GM18907 (cell line): ENCODE data around the gene MGAT5.

Source experiments
- ATAC-seq: cut with Tn5 transposase; IDR thresholded peaks from one replicate; pipeline ENCODE4 v1.9.1; 2021; ENCODE audit warnings: mild to moderate bottlenecking, moderate library complexity; ENCODE audit not compliant: unreplicated experiment

The MGAT5 gene

GRCh38 chr2:134253117-134253704, 661 bp upstream of the MGAT5 start:
- peak; percentile 72 for ATAC-seq

- no peak for ATAC-seq
Measured at GRCh38 chr2:134254824-134255223, 952 bp downstream of the MGAT5 start.

DNA sequence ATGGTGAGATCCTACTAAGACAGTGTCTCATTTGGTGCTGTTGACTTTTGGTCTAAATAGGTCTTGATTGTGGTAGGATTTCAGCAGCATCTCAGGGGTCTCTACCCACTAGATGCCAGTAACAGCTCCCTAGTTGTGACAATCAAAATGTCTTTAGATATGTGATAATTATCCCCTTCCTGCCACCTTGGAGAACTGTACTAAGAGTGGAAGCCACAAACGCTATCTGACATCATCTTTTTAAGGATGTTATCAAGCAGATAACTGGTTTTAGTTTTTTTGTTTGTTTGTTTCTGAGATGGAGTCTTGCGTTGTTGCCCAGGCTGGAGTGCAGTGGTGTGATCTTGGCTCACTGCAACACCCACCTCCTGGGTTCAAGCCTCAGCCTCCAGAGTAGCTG, 3.1 kb downstream of the MGAT5 start:
- no peak for ATAC-seq

DNA sequence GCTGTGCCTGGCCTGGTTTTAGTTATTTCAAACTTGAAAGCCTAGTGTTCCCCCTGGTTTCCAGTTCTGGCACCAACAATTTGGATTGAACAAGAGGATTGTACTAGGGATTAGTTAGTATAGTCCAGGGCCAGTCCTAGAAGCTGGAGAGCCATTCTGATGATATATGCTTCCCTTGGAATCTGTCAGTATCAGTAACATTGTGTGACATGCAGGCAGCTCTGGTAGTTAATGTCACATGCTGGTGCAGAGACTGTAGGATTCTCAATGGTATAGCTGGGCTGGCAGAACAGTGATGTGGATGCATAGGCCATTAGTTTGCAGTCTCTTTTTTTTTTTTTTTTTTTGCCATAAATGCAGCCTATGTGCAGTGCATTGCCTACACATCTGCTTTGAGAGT, 3.6 kb downstream of the MGAT5 start:
- ATAC-seq, result no peak

DNA sequence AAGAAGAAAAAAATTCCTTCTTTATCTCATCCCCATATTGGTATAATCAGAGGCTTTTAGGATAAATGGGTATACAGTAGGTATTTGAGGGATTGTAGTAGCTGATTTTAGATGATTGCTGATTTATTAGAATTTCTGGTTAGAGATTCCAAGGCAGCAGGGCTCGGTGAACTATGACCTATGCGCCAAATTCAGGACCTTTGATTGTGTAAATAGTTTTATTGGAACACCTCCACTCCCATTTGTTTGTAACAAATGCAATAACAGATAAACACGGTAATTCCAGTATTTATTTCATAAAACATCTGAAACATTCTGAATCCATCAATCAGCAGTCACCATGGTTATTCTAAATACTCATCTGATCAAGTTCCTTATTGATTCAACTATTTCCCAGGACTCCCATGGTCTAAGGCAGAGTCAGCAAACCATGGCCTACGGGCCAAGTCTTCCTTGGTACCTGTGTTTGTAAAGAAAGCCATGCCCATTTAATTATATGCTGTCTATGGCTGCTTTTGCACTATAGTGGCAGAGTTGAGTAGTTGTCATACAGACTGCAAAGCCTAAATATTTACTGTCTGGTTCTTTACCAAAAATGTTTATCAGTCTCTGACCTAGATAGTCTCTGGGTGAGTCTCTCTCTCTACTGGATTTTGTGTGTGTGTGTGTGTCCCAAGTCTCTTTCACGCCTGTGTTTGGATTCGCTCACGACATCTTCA, 4.3 kb downstream of the MGAT5 start:
- ATAC-seq, result no peak

GRCh38 chr2:134258684-134259388, 5.0 kb downstream of the MGAT5 start:
- ATAC-seq, result peak; percentile 60

DNA sequence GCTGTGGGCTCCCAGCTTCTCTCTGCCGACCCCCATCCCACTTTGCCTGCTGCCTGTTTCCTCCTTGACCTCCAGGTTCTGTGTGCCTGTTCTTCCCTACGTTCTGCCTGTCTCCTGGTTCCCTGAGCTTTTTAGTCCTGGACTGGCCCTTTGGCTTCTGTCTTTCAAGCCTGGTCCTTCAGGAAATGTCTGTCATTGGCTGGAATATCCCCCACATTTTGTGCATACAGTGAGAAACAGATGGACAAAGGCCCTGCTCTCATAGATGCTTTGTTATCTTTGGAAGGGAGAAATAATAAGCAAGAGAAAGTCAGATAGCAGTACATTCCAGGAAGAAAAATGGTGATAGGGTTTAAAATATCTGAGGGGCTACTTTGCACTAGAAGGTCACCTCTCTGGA, 5.7 kb downstream of the MGAT5 start:
- no peak for ATAC-seq

DNA sequence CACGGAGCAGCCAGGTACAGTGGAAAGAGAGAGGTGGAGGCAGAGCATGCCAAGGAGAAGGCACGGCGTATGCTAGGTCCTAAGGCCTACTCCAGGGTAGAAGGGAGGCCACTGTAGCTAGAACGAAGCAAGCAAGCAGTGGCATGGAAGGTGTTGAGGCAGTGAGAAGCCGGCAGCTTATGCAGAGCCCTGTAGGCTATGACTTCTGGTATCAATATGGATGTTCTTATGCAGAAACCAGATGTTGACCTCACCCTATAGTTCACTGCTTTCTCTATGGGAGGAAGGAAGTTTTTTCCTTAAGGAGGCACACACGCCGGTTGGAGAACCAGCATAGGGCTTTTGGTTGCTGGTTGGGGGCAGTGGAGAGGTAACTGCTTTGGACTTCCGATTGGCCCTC, 6.1 kb downstream of the MGAT5 start:
- ATAC-seq, result no peak

DNA sequence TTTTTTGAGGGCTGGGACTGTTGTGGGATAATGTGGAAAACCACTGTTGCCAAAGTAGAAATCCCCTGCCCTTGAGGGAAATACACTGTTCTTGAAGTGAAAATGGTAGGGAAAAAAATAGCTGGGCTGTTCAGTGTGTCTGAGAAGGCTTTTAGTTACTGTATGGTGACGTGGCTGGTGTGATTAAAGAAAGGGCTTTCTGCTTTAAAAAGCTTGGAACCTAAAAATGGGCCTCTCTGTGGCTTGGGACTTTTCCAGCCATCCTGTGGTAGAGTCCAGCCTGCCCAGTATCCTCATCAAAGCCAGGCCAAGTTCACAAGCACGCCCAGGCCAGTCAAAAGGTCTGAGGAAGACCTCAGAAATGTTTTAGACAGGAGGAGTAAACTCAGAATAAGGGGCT, 6.8 kb downstream of the MGAT5 start:
- no peak for ATAC-seq

DNA sequence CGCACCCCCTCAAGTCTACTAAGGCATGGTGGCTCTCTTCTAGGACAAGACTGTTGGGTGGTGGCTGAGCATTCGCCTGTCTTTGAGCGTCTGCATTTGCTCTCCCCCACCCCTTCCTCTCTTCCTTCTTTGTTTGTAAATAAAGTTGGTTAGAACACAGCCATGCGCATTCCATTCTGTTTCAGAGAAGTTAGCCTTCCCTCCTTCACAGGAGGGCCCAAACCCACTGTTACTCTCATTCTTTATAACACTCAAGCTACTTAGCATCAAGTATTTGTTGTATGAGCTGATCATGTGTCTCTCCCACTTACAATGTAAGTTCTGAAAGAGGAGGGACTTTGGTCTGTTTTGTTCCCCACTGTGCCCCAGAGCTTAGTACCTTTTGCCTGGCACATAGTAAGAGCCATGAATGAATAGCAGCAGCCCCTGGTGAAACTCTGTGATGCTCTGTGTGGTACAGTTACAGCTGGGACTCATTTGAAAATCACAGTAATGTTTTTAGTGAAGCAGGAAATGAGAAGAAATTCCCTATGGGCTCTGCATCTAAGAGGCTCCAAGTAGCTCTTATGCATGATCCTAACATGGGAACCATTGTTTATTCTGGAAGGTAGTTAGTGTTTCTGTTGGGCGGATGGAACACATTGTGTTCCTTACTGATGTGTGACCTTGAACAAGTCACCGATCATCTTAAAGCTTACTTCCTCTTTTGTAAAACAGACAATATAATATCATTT, 7.7 kb downstream of the MGAT5 start:
- ATAC-seq, result peak; percentile 58

GRCh38 chr2:134262684-134263083, 8.8 kb downstream of the MGAT5 start:
- peak; percentile 50 for ATAC-seq

DNA sequence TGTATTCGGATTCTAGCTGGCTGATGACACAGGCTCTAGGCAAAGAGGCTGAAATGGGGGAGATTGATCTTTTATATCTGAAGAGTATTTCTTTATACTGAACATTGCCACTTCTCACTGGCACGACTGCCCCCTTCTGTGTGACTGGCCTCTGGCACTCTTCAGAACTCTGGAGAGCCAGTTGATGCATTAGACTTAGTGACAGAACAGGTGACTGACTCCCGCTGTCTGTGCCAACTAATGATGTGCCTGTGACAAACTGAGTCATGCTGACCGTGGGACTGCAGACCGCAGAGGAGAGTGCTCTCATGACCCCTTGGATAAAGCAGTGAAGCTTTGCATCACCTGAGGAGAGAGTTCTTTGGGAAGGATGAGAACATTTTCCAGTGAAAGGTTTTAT, 14.4 kb downstream of the MGAT5 start:
- no peak for ATAC-seq

GRCh38 chr2:134269230-134269629, 15.4 kb downstream of the MGAT5 start:
- ATAC-seq, result no peak

DNA sequence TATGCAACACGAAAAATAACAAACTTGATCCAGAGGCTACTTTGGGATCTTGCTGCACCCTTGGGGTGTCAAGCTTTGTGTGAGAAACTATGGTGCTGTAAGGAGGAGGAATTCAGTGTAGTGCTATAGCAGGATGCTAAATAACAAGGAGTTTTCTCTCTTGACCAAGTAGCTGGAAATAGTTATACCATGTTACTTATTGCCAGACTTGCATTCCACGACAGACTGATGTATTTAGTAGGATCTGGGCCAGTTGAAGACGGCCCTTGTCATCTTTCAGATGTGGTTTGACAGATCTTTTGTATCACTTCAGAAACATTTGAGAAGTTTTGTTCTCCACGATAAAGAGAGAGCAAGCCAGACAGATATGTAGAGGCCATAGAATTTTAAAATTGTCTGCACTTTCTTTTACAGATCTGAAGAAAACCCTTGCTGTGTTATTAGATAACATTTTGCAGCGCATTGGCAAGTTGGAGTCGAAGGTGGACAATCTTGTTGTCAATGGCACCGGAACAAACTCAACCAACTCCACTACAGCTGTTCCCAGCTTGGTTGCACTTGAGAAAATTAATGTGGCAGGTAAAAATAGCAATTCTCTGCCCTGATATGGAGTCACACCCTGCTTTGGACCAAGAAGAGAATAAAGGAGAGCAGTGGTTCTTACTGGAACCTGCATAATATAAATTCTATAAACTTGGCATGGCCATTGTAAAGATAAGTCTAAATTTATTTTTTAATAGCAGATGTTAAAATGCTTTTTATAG, 16.3 kb downstream of the MGAT5 start:
- no peak for ATAC-seq

GRCh38 chr2:134271758-134272157, 17.9 kb downstream of the MGAT5 start:
- ATAC-seq, result no peak

GRCh38 chr2:134272806-134273205, 18.9 kb downstream of the MGAT5 start:
- no peak for ATAC-seq

GRCh38 chr2:134273256-134273983, 19.5 kb downstream of the MGAT5 start:
- ATAC-seq, result no peak

DNA sequence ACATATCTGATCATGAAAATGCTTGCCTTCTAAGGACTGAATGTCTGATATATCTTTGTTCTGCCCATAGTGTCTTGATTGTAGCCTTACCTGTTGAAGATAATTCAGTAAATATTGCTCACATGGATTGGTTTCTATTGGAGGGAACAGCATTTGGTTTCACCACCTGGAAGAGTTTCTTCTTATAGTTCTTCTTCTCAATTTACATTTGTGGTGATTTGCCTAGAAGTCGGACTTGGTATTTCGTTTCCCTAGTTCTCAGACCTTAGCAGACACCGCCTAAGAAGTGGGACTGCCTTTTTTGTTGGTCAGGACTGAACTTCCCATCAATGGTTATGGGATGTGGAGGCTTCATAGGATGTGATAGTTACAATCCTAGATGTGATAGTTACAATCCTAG, 20.2 kb downstream of the MGAT5 start:
- ATAC-seq, result no peak

DNA sequence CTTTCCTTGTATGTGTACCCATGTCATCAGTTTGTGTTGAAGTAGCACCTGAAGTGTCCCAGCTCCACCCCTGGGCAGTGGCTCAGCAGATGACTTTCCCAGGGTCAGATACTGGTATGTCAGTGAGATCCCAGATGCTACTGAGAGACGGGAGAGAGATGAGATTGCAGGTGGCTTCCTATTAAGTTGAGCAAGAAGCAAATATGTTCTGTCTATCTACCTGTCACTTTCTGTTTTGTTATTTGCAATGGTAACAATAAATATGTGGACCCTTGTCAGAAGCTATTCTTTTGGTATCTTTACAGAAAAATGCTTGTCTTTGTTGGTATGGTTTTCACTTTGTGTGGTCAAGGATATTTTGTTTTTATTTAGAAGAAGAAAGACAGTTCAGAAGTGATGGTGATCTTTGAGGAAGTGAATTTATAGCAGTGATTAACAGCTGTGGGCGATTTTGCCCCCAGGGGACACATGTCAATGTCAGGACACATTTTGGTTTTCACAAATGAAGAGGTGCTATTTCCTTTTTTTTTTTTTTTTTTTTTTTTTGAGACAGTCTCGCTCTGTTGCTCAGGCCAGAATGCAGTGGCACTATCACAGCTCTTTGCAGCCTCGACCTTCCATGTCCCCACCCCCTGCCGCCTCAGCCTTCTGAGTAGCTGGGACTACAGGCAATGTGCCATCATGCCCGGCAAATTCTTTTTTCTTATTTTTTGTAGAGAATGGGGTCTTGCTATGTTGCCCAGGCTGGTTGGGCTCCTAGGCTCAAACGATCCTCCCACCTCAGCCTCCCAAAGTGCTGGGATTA, 21.4 kb downstream of the MGAT5 start:
- peak; percentile 88 for ATAC-seq
